Stimulated activated CD8-positive, alpha-beta memory T cell treated with anti-CD3 and anti-CD28 coated beads, Interleukin-15, amount 100 ng/mL, for 1 hour (primary cell): ENCODE measurements around the gene GNG13.
"Not testable (repeated sequence)": the region's sequence is repeated elsewhere in the genome, so short reads cannot be mapped to it uniquely, and the experiment has no call there.

Experiments used
- DNase-seq: peaks from one replicate; pipeline ENCODE4 v3.0.0-alpha.2; 2020; ENCODE audit warnings: low read depth

Gene GNG13, protein sequence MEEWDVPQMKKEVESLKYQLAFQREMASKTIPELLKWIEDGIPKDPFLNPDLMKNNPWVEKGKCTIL

DNA sequence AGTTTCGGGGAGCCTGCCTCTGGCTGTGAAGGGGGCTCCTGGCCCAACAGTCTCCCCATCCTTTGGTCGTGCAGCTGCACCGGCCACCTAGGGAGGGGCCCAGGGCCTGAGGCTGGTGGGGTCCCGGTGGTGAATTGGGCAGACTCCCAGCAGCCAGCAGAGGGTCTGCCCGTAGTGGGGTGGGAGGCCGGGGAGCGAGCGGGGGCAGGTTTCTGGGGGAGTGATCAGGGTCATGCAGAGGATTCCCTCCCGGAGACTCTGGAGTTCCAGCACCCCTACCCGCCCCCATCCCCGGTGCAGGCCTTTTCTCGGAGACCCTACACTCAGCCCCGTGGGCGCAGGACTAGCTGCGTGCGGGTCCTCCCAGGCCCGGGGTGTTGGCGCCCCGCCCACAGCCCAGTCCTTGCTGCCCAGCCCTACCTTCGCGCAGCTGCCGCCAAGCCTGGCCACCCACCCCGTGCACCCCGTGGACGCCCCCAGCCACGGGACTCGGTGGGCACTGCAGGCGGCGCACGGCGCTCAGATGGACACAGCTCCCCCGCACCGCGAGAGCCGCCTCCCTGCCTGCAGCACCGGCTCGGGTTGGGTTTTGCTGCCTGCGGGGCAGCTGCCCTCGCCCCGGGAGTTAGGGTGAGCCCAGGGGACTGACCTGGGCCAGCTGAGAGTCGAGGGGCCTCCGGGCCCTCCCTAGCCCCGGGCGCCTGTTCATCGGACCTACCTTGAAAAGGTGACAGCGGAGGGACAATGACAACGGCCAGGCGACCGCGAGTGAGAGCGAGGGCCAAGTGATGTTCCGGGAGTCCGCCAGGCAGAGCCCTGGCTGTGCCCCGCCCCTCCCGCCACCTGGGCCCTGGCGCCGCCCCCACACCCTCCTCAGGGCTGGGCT is at the start of gene GNG13:
Gene GNG13, minus strand, starts transcription at position 787 of the 886 bp plus-strand sequence. CDS start 1,657 bp downstream, outside the sequence.
- no peak for DNase-seq

DNA sequence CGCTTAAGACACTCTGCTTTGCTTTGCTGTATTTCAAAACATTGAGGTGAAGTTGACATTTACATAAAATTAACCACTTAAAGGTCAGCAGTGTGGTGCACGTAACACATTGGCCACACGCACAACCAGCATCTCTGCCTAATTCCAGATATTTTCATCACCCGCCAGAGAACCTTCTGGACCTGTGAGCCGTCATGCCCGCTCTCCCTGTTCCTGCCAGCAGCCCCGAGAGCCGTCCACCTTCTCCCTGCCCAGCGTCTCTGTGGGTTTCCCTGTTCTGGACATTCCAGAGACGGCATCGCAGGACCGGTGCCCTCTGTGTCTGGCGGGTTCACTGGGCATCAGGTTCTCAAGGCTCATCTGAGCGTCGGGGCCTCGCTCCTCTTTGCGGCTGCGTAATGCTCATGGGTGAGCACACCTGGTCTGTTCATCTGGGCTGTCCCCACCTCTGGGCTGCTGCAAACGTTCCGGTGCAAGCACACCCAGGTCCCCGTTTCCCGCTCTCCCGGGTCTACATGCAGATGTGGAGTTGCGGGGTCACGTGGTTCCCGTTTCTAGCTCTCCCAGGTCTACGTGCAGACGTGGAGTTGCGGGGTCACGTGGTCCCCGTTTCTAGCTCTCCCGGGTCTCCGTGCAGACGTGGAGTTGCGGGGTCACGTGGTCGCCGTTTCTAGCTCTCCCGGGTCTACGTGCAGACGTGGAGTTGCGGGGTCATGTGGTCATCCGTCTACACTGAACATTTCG is 48.1 kb upstream of the GNG13 start:
- DNase-seq = no peak

DNA sequence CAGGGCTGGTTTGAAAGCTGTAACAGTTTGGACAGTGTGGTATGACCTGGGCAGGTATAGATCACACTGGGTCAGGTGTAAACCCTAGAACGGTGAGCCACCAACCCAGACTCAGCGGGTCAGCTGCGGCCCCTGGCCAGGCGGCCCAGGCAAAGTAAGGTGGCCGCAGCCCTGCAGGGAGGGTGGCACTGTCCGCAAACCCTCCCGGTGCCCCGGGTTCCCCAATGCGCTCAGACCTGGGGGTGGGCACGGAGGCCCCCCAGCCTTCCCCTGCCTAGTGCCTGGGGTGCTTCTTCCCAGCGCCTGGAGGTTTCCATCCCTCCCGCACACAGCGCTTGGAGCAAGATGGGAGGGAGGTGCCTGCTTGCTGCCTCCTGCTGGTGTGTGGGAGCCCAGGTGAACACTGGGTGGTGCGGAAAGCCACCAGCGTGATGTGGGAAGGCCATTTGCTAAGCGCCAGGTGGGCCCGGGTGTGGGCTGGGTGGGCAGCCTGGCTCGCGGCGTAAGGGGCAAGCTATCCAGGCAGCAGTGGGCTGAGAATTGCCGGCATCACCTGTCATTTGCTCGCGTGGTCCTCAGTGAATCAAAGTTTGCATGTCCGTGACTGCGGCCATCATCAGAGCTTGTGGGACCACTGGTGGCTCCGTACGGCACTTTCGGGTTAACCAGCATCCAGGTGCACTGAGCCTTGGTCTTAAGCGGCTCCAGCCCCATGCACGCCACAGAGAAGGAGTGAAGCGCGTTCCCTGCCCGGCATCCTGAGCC is 47.3 kb upstream of the GNG13 start:
- DNase-seq = no peak

GRCh38 chr16:847151-847550 is 46.6 kb upstream of the GNG13 start:
- DNase-seq = no peak

GRCh38 chr16:845351-845745 is 44.8 kb upstream of the GNG13 start:
- DNase-seq = no peak

DNA sequence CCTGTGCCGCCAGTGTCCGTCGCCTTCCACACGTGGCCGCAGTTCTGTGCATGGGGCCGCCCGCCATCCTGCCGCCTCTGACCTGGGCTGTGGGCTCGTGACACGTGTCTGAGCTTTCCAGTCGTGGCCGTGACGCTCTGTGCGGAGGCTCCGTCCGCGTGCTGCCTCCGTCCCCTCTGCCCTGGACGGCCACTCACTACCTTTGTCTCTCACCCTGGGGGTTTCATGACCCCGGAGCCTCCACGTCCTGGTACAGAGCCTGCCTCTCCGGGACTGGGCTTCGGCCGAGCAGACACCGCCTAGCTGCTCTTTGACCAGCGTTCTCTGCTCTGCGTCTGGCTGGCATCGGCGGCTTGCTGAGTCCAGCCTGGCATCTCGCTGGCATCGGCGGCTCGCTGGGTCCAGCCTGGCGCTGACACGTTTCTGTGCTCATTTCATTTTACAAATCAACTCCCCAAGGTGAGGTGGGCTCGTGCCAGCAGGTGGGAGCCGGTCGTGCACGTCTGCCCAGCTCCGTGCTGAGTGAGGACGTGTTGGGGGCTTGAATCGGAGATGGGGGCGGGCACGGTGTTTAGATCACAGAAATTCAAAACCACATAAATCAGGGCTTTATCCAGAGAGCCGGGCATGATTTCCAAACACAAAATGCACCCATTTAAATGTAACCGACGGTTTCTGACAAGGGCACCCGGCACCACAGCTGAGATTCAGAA is 44.3 kb upstream of the GNG13 start:
- DNase-seq = no peak

DNA sequence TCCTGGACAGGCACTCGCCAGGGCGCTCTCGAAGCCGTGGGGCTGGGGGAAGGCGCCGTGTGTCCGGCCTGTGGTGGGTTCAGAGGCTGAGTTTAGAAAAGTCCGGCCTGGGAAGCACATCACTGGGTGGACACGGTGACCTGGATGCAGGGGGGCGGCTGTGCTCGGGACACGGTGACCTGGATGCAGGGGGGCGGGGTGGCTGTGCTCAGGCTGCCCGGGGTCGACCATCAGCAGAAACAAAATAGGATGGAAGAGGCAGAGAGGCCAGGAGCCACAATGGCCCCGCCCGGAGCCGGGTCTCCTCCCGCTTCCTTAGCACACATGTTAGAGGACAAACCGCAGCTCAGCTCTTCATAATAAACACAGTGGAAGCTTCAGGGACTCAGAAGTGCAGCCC is 43.2 kb upstream of the GNG13 start:
- DNase-seq = no peak

DNA sequence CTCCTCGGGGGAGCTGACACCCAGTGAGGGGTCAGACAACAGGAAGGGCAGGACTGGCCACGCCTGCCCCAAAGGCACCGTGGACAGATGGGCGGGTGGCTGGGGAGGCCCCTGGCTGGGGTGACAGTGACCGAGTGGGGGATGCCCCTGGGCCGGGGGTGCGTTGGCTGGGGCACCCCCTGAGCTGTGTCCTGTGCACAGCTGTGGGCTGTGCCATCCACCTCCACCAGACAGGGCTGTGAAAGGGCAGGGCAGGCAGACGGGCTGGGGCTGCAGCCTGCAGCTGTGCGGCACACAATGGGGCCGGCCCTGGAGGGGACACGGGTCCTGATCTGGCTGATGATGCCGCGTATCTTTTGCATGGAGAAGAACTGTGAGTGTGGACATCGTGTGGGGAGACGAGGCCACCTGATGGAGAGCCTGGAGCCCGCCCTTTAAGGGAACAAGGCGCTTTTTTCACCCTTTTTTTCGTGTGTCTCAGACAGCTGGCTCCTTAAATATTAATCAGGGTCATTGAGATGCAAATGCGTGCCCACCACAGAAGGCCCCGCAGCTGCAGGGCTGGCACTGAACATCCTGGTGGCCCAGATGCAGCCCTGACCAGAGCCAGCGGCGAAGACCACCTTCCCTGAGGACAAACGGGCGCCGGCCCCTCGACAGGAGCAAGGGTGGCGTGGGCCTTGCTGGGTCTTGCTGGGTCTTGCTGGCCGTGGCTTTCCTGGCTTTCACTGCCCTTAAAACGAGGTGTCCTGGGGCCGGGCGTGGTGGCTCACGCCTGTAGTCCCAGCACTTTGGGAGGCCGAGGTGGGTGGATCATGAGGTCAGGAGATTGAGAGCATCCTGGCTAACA is 42.4 kb upstream of the GNG13 start:
- DNase-seq = no peak

- DNase-seq = no peak
Observed at GRCh38 chr16:842061-842476, 41.5 kb upstream of the GNG13 start.

DNA sequence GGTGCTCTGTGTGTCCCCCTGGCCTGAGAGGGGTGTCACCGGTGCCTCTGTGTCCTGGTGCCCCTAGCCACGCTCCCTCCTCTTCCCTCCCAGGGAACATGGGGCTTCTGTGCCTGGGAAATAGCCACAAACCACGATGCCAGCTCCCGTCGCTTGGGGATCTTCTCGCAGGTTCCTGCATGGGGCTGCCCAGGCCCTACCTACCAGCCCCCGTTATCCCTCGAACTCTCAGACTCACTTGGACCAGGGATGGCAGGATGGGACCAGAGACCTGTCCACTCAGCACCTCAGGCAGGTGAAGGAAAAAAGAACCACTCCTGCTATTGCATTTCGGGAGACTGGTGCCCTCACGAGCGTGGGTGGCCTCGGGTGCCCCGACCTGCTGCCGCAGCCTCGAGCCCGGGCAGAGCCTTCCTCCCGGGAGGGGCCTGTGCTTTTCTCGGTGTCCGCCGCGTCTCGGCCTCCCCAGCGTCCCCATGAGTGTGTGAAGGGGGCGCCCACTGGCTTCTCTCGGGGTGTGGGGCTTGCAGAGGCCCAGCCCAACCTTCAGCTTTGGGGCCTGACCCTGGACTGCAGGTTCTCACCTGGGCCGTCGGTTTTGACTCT is 41.0 kb upstream of the GNG13 start:
- DNase-seq = no peak

- DNase-seq = no peak
Observed at GRCh38 chr16:840561-841454, 40.3 kb upstream of the GNG13 start.

GRCh38 chr16:839643-840408 is 39.3 kb upstream of the GNG13 start:
- no peak for DNase-seq

DNA sequence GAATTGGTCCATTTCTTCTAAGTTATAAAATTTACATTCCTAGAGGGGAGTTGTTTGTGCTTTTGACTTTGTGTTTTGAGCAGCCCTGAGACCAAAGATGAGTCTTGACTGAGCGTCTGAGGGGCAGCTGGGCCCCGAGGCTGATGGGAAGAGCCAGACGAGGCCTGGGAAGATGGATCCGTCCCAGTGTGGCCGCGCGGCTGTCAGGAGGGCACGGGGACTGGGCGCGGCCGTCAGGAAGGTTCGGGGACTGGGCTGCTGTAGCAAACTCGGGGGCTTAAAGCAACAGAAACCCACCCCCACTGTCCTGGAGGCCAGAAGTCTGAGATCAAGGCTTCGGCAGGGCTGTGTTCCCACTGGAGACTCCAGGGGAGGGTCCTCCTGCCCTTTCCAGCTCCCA is 38.2 kb upstream of the GNG13 start:
- DNase-seq = no peak

- not testable (repeated sequence) for DNase-seq
Observed at GRCh38 chr16:836822-837221, 36.3 kb upstream of the GNG13 start.

GRCh38 chr16:836221-836620 is 35.7 kb upstream of the GNG13 start:
- no peak for DNase-seq

DNA sequence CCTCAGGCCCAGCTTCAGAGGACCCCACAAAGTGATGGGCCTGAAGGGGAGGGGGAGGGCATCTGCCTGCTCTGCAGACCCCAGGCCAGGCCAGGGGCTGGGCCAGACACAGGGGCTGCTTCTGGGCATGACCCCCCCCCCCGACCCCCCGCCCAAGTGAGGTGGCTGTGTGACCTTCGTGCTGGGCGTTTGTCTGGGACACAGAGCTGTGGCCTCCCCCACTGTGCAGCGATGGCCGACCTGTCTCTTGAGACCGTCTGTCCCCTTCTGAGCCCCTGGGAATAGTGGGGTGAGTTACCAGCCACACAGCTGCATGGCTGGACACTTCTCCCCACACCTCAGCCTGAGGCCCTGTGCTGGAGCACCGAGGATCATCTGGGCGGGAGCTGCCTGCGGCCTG is 34.8 kb upstream of the GNG13 start:
- DNase-seq = no peak

DNA sequence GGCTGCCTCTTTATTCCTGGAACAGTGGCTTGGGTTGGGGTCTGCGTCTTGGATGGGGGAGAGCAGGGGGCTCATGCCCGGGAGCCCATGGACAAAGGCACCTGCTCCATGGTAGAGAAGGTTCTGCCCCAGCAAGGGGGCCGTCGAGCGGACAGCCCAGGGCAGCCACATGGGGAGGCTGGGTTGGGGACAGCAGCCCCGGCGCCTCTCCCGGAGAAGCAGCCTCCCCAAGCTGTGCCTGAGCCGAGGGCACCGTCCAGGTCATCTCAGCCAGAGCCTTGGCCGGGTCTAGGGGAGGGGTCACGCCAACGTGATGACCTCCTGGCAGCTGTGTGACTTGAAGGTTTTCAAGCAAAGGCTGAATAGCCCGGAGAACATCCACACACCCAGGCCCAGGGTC is 32.9 kb upstream of the GNG13 start:
- no peak for DNase-seq

DNA sequence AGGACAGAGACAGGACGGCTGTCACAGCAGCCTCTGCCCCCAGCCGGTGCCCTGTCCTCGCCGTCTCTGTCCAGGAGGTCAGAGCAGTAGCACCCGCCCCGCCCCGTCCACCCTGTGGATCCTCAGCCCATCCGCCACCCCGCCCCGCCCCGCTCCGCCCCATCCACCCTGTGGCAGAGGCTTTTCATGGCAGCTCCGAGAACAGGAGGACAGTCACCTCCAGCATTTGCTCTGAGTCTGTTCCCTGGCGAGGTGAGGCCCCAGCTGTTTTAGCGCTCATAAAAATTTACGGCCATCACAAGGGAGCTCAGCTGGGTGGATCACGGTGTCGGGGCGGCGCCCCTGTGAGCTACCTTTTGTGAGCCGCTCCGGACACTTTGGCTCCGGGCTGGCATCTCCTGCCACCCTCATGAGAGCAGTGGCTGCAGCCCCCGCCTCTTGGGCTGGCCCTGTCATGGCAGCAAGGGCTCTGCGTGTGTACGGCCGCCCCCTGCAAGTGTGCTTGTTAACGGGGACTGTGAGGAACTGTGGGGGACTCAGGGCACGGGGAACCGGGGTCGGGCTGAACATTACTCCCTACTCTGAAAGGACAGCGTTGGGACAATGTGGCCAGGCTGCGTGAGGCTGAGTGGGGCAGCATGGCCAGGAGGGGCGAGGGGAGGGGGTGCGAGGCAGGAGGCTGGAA is 32.3 kb upstream of the GNG13 start:
- DNase-seq = no peak
